Smooth muscle cell (in vitro differentiated cells): ENCODE data around the gene CYP27C1. TPM values are rescaled to one million over a fixed set of nuclear protein-coding genes. Genes with fewer than 3 reads are reported as not detected.
A peak's percentile ranks its signal among the peaks of the same experiment; 100 is the strongest.

ENCODE experiments used
- DNase-seq: peaks from one replicate; lab custom pipeline; 2025; ENCODE audit not compliant: unreplicated experiment; lab: John Stamatoyannopoulos, UW
- H2AFZ ChIP-seq: fragments of 200-600 bp; sonication (generic); 2 replicates; pipeline ENCODE4 v1.6.0; 2016; ENCODE audit warnings: antibody characterized with exemption, low read depth, mild to moderate bottlenecking
- H3F3A ChIP-seq: fragments of 200-600 bp; sonication (generic); 2 replicates; pipeline ENCODE4 v1.6.0; 2017; ENCODE audit warnings: antibody characterized with exemption, low read depth
- H3K27ac ChIP-seq: fragments of 200-600 bp; sonication (generic); 2 replicates; pipeline ENCODE4 v1.5.1; 2016; ENCODE audit warnings: low read depth, mild to moderate bottlenecking
- H3K27me3 ChIP-seq: fragments of 200-600 bp; sonication (generic); 2 replicates; pipeline ENCODE4 v1.6.1; 2016; ENCODE audit warnings: low read depth, mild to moderate bottlenecking
- H3K36me3 ChIP-seq: fragments of 200-600 bp; sonication (generic); 2 replicates; pipeline ENCODE4 v1.5.1; 2016; ENCODE audit warnings: low read depth
- H3K4me1 ChIP-seq: fragments of 200-600 bp; sonication (generic); 2 replicates; pipeline ENCODE4 v1.5.1; 2016; ENCODE audit warnings: low read depth
- H3K4me2 ChIP-seq: fragments of 200-600 bp; sonication (generic); 2 replicates; pipeline ENCODE4 v1.6.0; 2016; ENCODE audit warnings: mild to moderate bottlenecking
- H3K4me3 ChIP-seq: fragments of 200-600 bp; sonication (generic); 2 replicates; pipeline ENCODE4 v1.5.1; 2016; ENCODE audit warnings: mild to moderate bottlenecking
- H3K79me2 ChIP-seq: fragments of 200-600 bp; sonication (generic); 2 replicates; pipeline ENCODE4 v1.6.0; 2016; ENCODE audit warnings: low read depth, mild to moderate bottlenecking
- H3K9ac ChIP-seq: fragments of 200-600 bp; sonication (generic); 2 replicates; pipeline ENCODE4 v1.6.0; 2016; ENCODE audit warnings: low read depth
- H3K9me3 ChIP-seq: fragments of 200-600 bp; sonication (generic); replicated peaks from 2 replicates; pipeline ENCODE4 v1.5.1; 2016; ENCODE audit warnings: low read depth
- H4K20me1 ChIP-seq: fragments of 200-600 bp; sonication (generic); 2 replicates; pipeline ENCODE4 v1.6.0; 2016; ENCODE audit warnings: low read depth
- CTCF ChIP-seq: fragments of 200-600 bp; sonication (generic); IDR thresholded peaks from 2 replicates; pipeline ENCODE4 v1.5.1; 2017; ENCODE audit warnings: borderline replicate concordance, mild to moderate bottlenecking, antibody characterized with exemption; ENCODE audit not compliant: insufficient read depth, poor library complexity, severe bottlenecking
- WGBS: methylation state at CpG from one replicate; pipeline ENCODE4 v1.1.7; 2016; ENCODE audit warnings: low lambda C conversion rate; 5-methylcytosine and 5-hydroxymethylcytosine counted together
- polyA plus RNA-seq: library from polyadenylated mRNA; unstranded; fragments of >200 nt; fragmentation: Nextera tagmentation; extraction: Ambion mirVana; gene quantifications from 2 replicates; pipeline ENCODE4 v1.2.1, GENCODE V29; 2016
- total RNA-seq: library from RNA; depleted of rRNA; stranded (reverse); fragments of >200 nt; gene quantifications from 2 replicates; pipeline ENCODE4 v1.2.3, GENCODE V29; 2014

Gene CYP27C1
- total and polyA plus RNA-seq, 2 experiments from 2014 or later: 2.0 to 5.0 TPM

DNA sequence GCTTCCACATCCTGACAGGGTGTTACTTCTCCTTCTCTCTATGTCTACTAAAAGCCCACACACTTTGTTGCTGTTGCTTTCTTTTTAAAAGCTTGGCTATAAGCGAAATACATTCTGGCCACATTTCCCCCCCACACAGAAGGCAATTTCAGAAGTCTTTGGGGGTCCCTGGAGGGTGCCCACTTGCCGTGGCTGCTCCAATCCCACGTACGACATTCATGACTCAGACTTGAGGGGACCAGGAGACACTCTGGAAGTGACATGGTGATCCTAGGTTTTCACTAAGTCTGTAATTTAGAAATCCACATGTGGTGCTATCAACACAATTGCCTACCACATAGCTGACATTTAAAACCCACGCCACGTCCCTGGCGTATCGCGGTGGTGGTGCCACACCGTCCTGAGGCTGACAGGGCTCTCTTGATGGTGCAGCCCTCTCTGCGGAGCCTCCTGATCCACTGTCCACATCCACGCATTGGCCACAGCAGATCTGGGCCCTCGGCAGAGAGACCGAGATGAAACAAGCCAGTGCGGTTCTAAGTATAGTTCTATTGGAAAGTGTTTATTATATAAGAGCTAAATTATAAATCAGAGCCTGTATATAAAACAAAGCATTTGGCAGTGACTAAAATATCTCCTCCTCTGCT, 42.4 kb downstream of the CYP27C1 start:
- peaks cover 12% of the 10 kb centered on the region for H3F3A ChIP-seq
- H4K20me1 ChIP-seq: no peaks in the 10 kb centered on the region
- peaks cover 16% of the 10 kb centered on the region for H3K4me1 ChIP-seq
- no peak overlapping the region for H3K9ac ChIP-seq
- no peak for DNase-seq
- H3K79me2 ChIP-seq: no peaks in the 10 kb centered on the region
- H3K4me3 ChIP-seq: no peak overlapping the region
- H3K9me3 ChIP-seq: no peaks in the 10 kb centered on the region
- no peak overlapping the region for H2AFZ ChIP-seq
- H3K27me3 ChIP-seq: no peaks in the 10 kb centered on the region
- H3K27ac ChIP-seq: no peak overlapping the region
- WGBS: 95% methylated on average over 15 of the region's 15 CpGs
- H3K36me3 ChIP-seq: no peaks in the 10 kb centered on the region
- no peak overlapping the region for H3K4me2 ChIP-seq
- TF ChIP-seq CTCF: no peak

DNA sequence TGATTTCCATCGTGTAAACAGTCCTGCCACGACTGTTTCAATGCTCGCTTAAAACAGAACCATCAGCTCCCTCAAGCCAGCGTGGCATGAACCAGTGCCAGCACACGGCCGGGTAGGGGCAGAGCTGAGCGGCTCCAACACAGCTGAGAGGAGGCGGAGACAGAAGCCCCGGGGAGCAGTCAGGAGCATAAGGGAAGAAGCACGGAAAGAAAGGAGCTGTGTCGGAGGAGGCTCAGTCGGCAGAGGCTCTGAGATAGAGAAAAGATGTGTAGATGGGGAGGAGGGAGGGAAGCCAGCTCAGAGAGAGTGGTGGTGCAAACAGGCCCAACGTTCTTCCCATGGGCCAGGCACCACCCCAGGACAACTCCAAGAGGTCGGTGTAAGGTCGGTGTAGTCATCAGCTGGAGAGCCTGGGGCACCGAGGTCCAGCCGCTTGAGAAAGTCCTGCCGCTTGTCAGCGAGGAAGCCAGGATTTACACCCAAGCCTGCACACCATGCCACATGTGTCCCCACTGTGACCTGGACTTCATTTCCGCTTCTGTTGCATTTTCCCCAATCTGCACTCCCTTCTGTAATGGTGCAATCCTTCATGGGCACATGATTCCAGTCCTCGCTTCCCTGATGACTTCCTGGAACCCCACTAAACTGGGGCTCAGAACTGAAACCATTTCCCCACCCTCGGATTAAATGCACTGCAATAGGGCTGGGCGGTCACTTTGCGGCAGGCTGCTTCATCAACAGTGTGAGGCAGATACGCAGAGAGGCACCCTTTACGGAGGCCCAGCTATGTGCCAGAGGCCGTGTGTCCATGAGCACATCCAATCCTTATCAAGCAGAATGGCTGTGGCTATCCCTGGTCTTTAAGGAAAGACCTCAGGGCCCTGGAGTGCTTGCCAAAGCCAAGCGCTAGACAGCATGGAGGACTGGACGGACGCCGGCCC, 43.5 kb downstream of the CYP27C1 start:
- H3K4me3 ChIP-seq: no peak overlapping the region
- peaks cover 16% of the 10 kb centered on the region for H3K4me1 ChIP-seq
- H3K27ac ChIP-seq: peak overlapping the region; percentile 94
- peak overlapping the region; percentile 80 for H3K9ac ChIP-seq
- peak overlapping the region; percentile 45 for H2AFZ ChIP-seq
- H3K36me3 ChIP-seq: no peaks in the 10 kb centered on the region
- H4K20me1 ChIP-seq: no peaks in the 10 kb centered on the region
- TF ChIP-seq CTCF: no peak
- peaks cover 12% of the 10 kb centered on the region for H3F3A ChIP-seq
- 38% methylated on average over 31 of the region's 31 CpGs for whole genome bisulfite sequencing
- no peaks in the 10 kb centered on the region for H3K27me3 ChIP-seq
- DNase-seq: peak; percentile 54
- peak overlapping the region; percentile 67 for H3K4me2 ChIP-seq
- no peaks in the 10 kb centered on the region for H3K79me2 ChIP-seq
- no peaks in the 10 kb centered on the region for H3K9me3 ChIP-seq

GRCh38 chr2:127175751-127176354, 44.2 kb downstream of the CYP27C1 start:
- WGBS: 39% methylated on average over 19 of the region's 19 CpGs
- H3K27me3 ChIP-seq: no peaks in the 10 kb centered on the region
- TF ChIP-seq CTCF: no peak
- H4K20me1 ChIP-seq: no peaks in the 10 kb centered on the region
- no peaks in the 10 kb centered on the region for H3K9me3 ChIP-seq
- peak overlapping the region; percentile 94 for H3K27ac ChIP-seq
- H3K4me1 ChIP-seq: peaks cover 16% of the 10 kb centered on the region
- H3K9ac ChIP-seq: peak overlapping the region; percentile 81
- peak overlapping the region; percentile 45 for H2AFZ ChIP-seq
- H3K79me2 ChIP-seq: no peaks in the 10 kb centered on the region
- peak; percentile 53 for DNase-seq
- no peaks in the 10 kb centered on the region for H3K36me3 ChIP-seq
- no peak overlapping the region for H3K4me3 ChIP-seq
- peak overlapping the region; percentile 67 for H3K4me2 ChIP-seq
- peaks cover 12% of the 10 kb centered on the region for H3F3A ChIP-seq
